ENCODE data around the gene SPG11.
"Not testable (repeated sequence)": the region's sequence is repeated elsewhere in the genome, so short reads cannot be mapped to it uniquely, and the experiment has no call there.

SPG11 gene

DNA sequence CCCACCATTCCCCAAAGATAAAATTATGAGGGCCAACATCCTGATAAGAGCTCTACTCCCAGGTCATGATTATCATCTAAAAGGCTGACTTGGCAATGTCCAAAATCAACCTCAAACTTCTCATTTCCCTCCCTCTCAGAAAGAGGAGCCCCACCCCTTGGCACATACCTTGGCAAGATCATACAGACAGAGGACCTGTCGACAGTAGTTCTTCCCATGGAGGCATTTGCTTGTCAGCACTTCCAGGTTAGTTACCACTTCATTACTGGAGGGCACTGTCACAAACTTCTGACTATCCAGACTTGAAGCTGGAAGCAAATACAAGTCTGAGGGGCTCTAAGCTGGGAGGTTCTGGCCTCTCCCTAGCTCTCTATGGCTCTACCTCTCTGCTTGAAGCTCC, 88.7 kb downstream of the SPG11 start:
- no peak for DNase-seq (ENCODE audit: low read depth)
- TF ChIP-seq, protein P1, sequence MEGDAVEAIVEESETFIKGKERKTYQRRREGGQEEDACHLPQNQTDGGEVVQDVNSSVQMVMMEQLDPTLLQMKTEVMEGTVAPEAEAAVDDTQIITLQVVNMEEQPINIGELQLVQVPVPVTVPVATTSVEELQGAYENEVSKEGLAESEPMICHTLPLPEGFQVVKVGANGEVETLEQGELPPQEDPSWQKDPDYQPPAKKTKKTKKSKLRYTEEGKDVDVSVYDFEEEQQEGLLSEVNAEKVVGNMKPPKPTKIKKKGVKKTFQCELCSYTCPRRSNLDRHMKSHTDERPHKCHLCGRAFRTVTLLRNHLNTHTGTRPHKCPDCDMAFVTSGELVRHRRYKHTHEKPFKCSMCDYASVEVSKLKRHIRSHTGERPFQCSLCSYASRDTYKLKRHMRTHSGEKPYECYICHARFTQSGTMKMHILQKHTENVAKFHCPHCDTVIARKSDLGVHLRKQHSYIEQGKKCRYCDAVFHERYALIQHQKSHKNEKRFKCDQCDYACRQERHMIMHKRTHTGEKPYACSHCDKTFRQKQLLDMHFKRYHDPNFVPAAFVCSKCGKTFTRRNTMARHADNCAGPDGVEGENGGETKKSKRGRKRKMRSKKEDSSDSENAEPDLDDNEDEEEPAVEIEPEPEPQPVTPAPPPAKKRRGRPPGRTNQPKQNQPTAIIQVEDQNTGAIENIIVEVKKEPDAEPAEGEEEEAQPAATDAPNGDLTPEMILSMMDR (conservative IDR thresholded peaks at IDR 0.05; ENCODE audit: low read length) = no peak
- H3K4me3 ChIP-seq (ENCODE audit: low read length) = no peak overlapping the region

GRCh38 chr15:44573386-44573785, 90.1 kb downstream of the SPG11 start:
- TF ChIP-seq, protein P1 (conservative IDR thresholded peaks at IDR 0.05; ENCODE audit: low read length) = no peak

GRCh38 chr15:44570361-44570760, 93.1 kb downstream of the SPG11 start:
- DNase-seq (ENCODE audit: low read depth) = no peak
- no peak overlapping the region for H3K4me3 ChIP-seq (ENCODE audit: low read length)
- TF ChIP-seq, protein P1 (conservative IDR thresholded peaks at IDR 0.05; ENCODE audit: low read length) = no peak

More at GRCh38 chr15:44573386-44573785, 90.1 kb downstream of the SPG11 start:
- DNase-seq (ENCODE audit: low read depth) = no peak
- no peak overlapping the region for H3K4me3 ChIP-seq (ENCODE audit: low read length)

GRCh38 chr15:44569316-44569715, 94.1 kb downstream of the SPG11 start:
- DNase-seq (ENCODE audit: low read depth) = no peak
- H3K4me3 ChIP-seq (ENCODE audit: low read length) = no peak overlapping the region
- TF ChIP-seq, protein P1 (conservative IDR thresholded peaks at IDR 0.05; ENCODE audit: low read length) = no peak

DNA sequence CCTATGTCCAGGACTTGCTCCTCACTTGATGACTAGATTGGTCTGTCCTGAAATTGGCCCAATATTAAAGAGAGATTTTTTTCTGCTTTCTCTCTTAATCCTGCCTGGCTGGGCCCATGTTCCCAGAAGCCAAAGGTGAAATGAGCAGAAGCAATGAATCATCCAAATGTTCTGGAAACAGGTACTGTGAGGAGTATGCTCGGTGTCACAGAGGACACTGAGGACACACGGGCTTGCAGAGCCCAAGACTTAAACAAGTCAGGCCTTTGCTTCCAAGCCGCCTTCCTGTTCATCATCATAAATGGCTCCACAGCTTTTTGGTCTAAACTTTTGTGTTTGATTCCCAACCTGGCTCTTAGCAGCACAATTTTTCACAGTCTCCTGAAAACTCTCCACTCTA, 95.1 kb downstream of the SPG11 start:
- TF ChIP-seq, protein P1 (conservative IDR thresholded peaks at IDR 0.05; ENCODE audit: low read length) = no peak
- H3K4me3 ChIP-seq (ENCODE audit: low read length) = no peak overlapping the region
- DNase-seq (ENCODE audit: low read depth) = no peak

GRCh38 chr15:44566155-44566540, 97.3 kb downstream of the SPG11 start:
- DNase-seq (ENCODE audit: low read depth) = no peak
- H3K4me3 ChIP-seq (ENCODE audit: low read length) = no peak overlapping the region
- TF ChIP-seq, protein P1 (conservative IDR thresholded peaks at IDR 0.05; ENCODE audit: low read length) = no peak

DNA sequence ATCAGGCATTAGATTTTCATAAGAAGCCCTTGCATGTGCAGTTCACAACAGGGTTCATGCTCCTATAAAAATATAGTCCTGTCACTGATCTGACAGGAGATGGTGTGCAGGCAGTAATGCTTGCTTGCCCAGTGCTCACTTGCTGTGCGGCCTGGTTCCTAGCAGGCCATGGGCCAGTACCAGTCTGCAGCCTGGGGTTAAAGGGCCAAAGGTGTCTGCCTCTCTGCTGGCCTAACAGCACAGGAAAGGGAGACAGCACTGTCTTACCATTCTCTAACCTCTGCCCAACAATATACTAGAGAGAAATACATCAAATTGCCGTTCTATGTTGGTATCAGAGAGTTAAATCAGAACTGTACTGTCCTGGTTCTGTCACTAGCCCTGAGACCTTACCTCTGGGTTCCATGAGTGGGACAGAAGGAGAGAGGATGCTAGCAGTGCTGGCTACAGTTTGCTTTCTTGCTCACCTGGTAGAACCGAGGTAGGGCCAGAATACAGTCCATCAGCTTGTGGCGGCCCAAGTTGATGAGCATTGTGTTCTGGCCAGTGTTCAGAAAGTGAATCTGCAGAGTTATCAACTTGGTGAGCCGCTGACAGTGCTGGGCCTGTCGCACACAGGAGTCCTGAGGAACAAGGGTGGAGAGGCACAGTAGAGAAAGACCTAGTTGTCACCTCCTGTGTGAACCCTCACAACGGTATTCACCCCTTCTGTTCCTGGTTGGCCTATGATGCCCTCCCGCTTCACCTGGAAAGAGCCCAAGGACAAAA, 97.9 kb downstream of the SPG11 start:
- no peak for DNase-seq (ENCODE audit: low read depth)
- H3K4me3 ChIP-seq (ENCODE audit: low read length) = no peak overlapping the region
- TF ChIP-seq, protein P1 (conservative IDR thresholded peaks at IDR 0.05; ENCODE audit: low read length) = no peak

DNA sequence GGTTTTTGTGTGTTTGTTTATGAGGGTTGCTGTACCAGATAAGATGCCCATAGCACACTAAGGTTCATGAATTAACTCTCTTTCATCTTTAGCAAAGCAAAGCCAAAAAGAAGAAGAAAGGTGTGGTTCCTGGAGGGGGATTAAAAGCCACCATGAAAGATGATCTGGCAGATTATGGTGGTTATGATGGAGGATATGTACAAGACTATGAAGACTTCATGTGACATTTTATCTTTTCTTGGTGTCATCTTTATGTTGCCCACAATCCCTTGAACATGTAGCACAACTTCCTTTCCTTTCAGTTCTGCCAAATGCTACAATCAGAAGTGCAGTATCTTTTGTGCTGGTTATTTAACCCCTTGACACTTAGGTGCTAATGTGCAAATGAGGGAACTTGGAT, 102.5 kb downstream of the SPG11 start:
- not testable (repeated sequence) for H3K4me3 ChIP-seq (ENCODE audit: low read length); DNase-seq (ENCODE audit: low read depth)
